ENCODE data around the gene CALCB.

The CALCB gene

DNA sequence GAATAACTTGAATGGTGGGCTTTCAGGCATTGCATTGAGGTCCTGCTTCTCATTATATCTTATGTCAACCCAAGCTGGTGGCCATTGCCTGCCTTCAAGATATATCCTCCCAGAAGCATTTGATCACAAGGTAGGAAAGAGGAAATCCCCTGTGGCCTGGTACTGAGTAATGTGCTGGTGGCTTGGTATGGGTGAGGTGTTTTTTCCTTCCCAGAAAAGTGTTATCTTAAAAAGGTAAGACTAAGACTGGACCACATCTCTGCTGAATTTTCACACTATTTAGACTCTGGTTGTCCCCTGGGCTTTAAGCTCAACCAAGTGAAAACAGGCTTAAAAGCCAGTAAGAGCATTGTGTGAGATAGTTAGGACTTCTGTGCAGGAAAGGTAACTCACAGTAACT, 45.0 kb downstream of the CALCB start:
- no peak for DNase-seq (ENCODE audit: low read depth in 3 of 3)

DNA sequence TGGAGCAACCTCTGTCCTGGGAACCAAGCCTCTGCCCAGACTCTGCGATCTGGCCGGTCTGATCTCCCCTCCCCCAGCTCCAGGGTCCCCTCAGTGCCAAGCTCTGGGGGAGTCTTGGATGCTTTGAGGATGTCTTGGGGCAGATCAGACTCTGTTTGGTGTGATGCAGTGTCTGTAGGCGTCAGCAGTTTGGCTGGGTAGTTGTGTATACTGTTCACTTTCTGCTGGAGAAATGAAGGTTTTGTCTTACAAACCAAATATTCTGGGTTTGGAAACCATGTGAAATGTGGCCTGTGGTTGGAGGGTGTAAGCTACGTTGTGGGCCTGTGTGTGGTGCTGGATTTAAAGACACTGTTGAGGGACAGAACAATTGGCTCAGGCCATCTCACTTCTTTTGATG, 46.0 kb downstream of the CALCB start:
- no peak for DNase-seq (ENCODE audit: low read depth in 3 of 3)

DNA sequence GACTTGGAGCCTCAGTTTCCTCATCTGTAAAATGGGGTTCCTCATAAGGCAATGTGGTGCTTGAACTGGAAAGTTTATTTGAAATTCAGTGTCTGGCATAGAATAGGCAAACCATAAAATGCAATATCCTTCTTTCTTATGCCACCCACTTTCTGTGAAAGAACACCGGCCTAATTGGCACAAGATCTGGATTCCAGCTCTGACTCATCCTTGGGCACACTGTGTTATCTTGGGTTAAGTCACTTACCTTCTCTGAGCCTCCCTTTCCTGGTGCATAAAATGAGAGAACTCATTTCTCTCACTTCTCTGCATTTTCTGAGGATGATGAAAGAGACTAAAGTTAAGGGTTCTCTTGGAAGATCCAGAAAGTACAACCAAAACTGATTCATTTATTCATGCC, 46.4 kb downstream of the CALCB start:
- no peak for DNase-seq (ENCODE audit: low read depth in 3 of 3)

DNA sequence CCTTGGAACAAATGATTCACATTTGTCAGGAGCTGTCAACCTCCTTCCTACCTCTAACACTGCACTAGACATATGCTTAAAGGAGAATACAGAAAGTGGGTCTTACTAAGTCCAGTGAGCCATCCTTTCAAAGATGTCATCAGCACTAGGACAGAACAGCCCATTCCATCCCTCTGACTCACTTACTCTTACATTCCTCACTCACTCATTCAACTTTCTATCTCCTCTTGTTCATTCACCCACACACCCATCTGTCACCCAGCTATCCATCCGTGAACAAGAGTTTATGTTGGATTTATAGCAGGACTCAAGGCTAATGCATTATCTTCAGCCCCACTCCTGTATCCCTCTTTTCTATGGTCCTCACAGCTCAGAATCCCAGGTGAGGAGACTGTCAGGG, 50.5 kb downstream of the CALCB start:
- no peak for DNase-seq (ENCODE audit: low read depth in 3 of 3)

DNA sequence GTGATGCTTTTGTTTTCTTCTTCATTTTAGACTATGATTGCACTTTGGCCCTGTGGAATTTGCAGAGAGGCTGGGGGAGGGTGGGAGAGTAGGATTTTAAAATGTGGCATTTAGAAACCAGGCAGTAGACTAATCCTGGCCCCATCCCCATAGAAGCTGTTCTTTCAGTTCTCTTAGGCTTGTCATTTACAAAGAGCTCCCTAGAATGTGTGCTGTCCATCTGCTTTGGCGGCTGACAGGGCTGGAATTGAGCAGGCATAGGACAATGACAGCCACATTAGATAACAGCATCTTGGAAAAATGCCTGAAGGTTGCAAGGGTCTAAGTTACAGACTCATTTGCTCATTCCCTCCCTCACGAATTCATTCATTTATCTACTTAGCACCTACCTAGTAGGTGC, 51.1 kb downstream of the CALCB start:
- no peak for DNase-seq (ENCODE audit: low read depth in 3 of 3)

DNA sequence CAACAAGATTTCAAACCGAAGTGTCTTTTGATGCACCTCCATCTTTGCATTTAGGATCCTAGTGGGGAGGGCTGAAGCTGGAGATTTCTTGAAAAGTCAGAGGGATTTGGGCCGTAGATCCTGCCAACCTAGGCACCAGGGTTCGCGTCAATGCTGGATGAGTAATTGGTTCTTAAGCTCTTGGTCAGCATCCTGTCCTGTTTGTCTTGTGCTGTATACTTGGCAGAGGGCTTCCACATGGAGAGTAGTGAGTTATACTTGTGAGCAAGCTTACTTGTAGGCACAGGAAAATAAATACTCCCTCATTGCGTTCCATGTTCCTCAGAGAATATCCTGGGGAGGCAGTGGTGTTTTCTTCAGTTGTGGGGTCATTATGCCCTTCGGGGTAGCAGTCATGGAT, 53.9 kb downstream of the CALCB start:
- no peak for DNase-seq (ENCODE audit: low read depth in 3 of 3)
